GM12872 (cell line): ENCODE measurements around the gene SSTR4.

Source experiments
- TF ChIP-seq, protein P1 (sequence below): IDR thresholded peaks from 3 replicates; pipeline ENCODE4 v1.5.1; 2011; ENCODE audit warnings: low read depth, mild to moderate bottlenecking, low read length, moderate library complexity; ENCODE audit not compliant: insufficient read depth

The SSTR4 gene

DNA sequence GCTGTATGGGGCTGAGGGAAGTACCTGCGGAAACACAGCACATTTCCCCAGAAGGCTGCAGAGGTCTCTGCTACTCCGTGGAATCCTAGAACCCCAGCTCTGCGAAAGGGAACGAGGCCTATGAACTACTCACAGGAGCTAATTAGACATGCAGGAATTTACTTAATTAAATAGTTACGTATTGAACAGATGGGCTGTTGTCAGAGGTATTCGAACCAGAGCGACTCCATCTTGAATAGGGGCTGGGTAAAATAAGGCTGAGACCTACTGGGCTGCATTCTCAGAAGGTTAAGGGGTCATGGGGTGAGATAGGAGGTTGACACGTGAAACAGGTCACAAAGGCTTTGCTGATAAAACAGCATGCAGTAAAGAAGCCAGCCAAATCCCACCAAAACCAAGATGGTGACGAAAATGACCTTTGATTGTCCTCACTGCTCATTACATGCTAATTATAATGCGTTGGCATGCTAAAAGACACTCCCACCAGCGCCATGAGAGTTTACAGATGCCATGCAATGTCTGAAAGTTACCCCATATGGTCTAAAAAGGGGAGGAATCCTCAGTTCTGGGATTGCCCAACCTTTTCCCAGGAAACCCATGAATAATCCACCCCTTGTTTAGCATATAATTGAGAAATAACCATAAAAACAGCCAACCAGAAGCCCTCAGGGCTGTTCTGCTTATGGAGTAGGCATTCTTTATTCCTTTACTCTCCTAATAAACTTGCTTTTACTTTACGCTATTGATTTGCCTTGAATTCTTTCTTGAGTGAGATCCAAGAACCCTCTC is 14.7 kb upstream of the SSTR4 start:
- TF ChIP-seq, protein P1, sequence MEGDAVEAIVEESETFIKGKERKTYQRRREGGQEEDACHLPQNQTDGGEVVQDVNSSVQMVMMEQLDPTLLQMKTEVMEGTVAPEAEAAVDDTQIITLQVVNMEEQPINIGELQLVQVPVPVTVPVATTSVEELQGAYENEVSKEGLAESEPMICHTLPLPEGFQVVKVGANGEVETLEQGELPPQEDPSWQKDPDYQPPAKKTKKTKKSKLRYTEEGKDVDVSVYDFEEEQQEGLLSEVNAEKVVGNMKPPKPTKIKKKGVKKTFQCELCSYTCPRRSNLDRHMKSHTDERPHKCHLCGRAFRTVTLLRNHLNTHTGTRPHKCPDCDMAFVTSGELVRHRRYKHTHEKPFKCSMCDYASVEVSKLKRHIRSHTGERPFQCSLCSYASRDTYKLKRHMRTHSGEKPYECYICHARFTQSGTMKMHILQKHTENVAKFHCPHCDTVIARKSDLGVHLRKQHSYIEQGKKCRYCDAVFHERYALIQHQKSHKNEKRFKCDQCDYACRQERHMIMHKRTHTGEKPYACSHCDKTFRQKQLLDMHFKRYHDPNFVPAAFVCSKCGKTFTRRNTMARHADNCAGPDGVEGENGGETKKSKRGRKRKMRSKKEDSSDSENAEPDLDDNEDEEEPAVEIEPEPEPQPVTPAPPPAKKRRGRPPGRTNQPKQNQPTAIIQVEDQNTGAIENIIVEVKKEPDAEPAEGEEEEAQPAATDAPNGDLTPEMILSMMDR, result no peak

DNA sequence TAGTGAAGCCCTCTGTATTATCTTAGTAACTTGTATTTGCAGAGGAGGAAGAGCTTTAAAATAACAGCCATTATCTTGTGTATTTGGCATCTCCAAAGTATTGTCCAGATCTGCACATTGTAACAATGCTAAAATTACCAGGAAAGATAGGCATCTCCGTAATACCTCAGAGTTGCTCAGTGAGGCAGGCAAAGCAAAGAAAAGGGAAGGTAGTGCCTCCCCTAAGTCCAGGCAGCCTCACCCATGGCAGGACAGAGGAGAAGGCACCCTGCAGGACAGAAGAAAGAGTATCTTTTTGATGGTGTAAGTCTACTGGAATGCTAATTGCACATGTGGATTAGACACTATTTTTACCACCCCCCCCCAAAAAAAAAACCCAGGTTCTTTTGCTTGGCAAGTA is 13.6 kb upstream of the SSTR4 start:
- TF ChIP-seq, protein P1, result no peak

DNA sequence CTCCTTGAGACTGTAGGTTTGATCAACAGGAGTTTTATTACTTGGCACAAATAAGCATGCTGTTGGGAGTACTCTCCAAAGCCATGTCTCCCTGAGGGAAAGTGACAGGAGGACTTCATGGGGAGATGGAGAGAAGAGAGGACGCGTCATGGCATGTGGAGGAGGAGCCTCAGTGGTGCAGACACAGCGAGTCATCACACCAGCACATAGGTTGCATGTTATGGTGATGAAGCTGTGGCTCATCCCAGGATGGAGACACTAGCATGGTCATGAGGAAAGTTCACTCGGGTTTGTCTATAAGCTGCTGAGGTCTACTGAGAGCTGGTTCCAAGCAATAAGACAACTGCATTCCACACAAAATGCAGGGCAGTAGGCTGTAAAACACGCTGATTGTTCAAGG is 13.2 kb upstream of the SSTR4 start:
- TF ChIP-seq, protein P1, result no peak

DNA sequence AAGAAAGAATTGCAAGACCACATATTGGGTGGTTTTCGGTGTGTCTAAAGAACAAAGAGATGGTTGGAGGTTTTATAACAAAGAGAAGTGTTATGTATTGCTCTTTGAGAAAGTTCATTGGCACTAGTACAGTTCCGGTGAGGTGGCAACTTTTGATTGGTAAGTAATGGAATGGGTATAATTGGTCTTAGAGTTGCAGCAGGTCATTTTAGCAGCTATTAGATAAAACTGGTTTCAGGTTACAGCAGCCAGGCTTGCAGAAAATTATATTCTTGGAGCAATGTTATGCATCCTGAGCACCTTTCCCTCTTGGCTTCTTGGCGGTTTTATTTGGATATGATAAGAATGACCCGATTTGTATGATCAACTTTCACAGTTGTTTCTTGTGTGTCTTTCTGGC is 12.3 kb upstream of the SSTR4 start:
- TF ChIP-seq, protein P1, result no peak

DNA sequence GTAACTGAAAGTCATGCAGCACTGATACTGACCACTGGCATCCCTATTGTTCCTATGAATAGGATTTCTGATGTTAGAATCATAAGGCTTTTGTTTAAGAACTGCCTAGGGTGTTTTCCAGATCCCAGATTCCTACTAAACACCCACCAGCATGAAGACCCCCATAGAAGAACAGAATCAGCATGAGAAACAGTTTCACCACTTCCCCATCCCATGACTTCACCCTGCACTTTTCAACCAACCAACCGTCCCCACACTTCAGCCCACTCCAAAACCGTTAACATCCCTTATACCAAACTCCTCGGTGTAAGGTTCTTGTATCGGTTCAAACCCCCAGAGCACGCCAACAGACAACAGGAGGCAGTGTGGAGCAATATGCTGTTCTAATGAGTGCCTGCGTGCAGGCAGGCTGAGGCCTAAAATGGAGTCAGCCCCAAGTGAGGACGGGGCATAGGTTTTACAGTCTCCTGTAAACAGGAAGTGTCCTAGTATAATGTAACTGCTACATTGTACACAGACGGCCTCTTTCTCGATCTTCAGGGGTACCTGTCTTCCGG is 11.4 kb upstream of the SSTR4 start:
- TF ChIP-seq, protein P1, result no peak

DNA sequence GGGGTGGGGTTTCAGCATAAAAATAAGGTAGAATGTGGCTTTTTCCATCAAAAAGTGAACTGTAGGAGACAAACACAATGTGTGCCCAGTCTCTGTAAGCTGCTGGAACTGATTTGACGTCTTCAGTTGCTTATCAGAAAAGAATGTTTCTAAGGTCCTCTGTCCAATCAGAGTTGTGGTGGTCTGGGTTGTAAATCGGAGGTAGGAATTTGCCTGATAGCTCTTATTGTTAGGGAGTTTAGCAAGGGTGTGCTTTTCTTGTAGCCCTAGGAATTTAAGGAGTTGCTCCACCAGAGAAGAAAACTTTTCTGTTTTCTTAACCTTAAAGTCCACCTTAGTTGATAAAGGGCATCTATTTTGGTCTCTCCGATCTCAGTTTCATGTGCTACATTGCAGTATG is 10.4 kb upstream of the SSTR4 start:
- TF ChIP-seq, protein P1, result no peak

DNA sequence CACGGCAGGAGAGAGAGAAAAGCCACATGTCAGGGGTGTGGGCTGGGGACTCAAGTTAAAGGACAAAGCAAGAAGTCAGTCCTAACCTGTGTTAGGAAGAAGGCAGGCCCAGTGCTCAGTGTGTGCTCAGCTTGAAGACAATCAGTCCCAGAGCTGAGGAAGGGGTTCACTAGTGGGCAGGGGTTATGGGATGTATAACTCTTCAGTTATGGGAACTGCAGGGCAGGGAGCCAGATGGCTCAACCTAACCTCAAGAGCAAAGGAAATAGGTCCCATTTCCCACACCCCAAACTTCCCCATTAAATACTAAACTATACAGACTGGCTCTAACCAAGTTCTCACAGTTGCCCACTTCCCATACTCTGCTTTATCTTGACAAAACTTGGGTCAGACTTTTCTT is 7.4 kb upstream of the SSTR4 start:
- TF ChIP-seq, protein P1, result no peak
